A673 (cell line): ENCODE results near the gene B3GALT5. TPM values are rescaled to one million over a fixed set of nuclear protein-coding genes. Genes with fewer than 3 reads are reported as not detected.

Experiments used
- BruUV-seq: library from RNA; stranded (reverse); fragments of 400-500 nt; replicated peaks from 2 replicates; lab custom pipeline; 2021; lab: Mats Ljungman, UMichigan
- CTCF ChIA-PET: fragments of 300-600 bp; sonication (Branson Sonifier 250); formaldehyde crosslinking; loops from one replicate; lab custom pipeline; 2022; ENCODE audit warnings: antibody characterized with exemption; lab: Charles Lee
- POLR2A ChIA-PET: fragments of 300-600 bp; sonication (Branson Sonifier 250); formaldehyde crosslinking; loops from one replicate; lab custom pipeline; 2022; ENCODE audit warnings: antibody characterized with exemption; ENCODE audit not compliant: low non-redundant PET; lab: Charles Lee
- DNase-seq: peaks from one replicate; pipeline ENCODE4 v3.0.0-alpha.2; 2015; ENCODE audit warnings: low spot score
- H3K27ac ChIP-seq: fragments of 200-600 bp; sonication (generic); 2 replicates; pipeline ENCODE4 v1.5.1; 2016; ENCODE audit warnings: mixed run types, low read depth, mild to moderate bottlenecking, mixed read lengths, antibody characterized with exemption, low read length; ENCODE audit not compliant: poor library complexity, severe bottlenecking
- H3K27me3 ChIP-seq: fragments of 200-600 bp; sonication (generic); replicated peaks from 2 replicates; pipeline ENCODE4 v1.6.1; 2017; ENCODE audit warnings: mixed run types, low read depth, mild to moderate bottlenecking, mixed read lengths, antibody characterized with exemption, low read length; ENCODE audit not compliant: insufficient read depth, poor library complexity
- H3K36me3 ChIP-seq: fragments of 200-600 bp; sonication (generic); 2 replicates; pipeline ENCODE4 v1.6.1; 2016; ENCODE audit warnings: mixed run types, mild to moderate bottlenecking, mixed read lengths, antibody characterized with exemption, low read length; ENCODE audit not compliant: insufficient read depth, poor library complexity, severe bottlenecking
- H3K4me1 ChIP-seq: fragments of 200-600 bp; sonication (generic); 2 replicates; pipeline ENCODE4 v1.6.1; 2017; ENCODE audit warnings: mixed run types, mild to moderate bottlenecking, mixed read lengths, antibody characterized with exemption, low read length; ENCODE audit not compliant: insufficient read depth, poor library complexity, severe bottlenecking
- H3K4me3 ChIP-seq: fragments of 200-600 bp; sonication (generic); 2 replicates; pipeline ENCODE4 v1.5.1; 2016; ENCODE audit warnings: low read depth, mixed run types, mild to moderate bottlenecking, mixed read lengths, low read length; ENCODE audit not compliant: poor library complexity, severe bottlenecking
- H3K9me3 ChIP-seq: fragments of 200-600 bp; sonication (generic); 2 replicates; pipeline ENCODE4 v1.6.1; 2016; ENCODE audit warnings: mixed run types, low read depth, mild to moderate bottlenecking, mixed read lengths, antibody characterized with exemption, low read length; ENCODE audit not compliant: poor library complexity, severe bottlenecking
- CTCF ChIP-seq: fragments of 300-800, 200-600 bp; sonication (generic); conservative IDR thresholded peaks from 2 replicates; pipeline ENCODE4 v1.5.1; 2017; ENCODE audit warnings: low read depth, mild to moderate bottlenecking, antibody characterized with exemption, low read length, moderate library complexity, mixed read lengths
- EZH2 ChIP-seq: fragments of 200-600 bp; sonication (generic); IDR thresholded peaks from 2 replicates; pipeline ENCODE4 v1.6.1; 2017; ENCODE audit warnings: borderline replicate concordance, low read depth, mild to moderate bottlenecking, mixed read lengths, antibody characterized with exemption, low read length; ENCODE audit not compliant: poor library complexity, severe bottlenecking
- intact Hi-C: fragments of 100-400 bp; cut with micrococcal nuclease; formaldehyde crosslinking; loops from one replicate; pipeline ENCODE4 v1.10.0; 2022; ENCODE audit not compliant: unreplicated experiment
- total RNA-seq: library from RNA; stranded (reverse); gene quantifications from 2 replicates; pipeline ENCODE4 v1.2.3, GENCODE V29; 2021

The B3GALT5 gene
- total RNA-seq, 1 experiment from 2014 or later, result 0.32 TPM

GRCh38 chr21:39567180-39567972 is 45.4 kb upstream of the B3GALT5 start:
- Histone ChIP-seq H3K9me3 (no peaks in the 10 kb centered on the region), H3K36me3 (no peaks in the 10 kb centered on the region), H3K4me1 (no peaks in the 10 kb centered on the region), H3K4me3 (no peak overlapping the region), H3K27ac (no peak overlapping the region), H3K27me3 (no peaks in the 10 kb centered on the region)
- POLR2A ChIA-PET, result no interaction called here
- DNase-seq, result no peak
- CTCF ChIA-PET, result no interaction called here
- BruUV-seq, result no TSS peak
- intact Hi-C loops, result no loop called here
- TF ChIP-seq EZH2 (no peak), CTCF (no peak)

GRCh38 chr21:39568361-39568760 is 44.4 kb upstream of the B3GALT5 start:
- intact Hi-C loops, result no loop called here
- Histone ChIP-seq H3K27me3 (no peaks in the 10 kb centered on the region), H3K36me3 (no peaks in the 10 kb centered on the region), H3K27ac (no peak overlapping the region), H3K9me3 (no peaks in the 10 kb centered on the region), H3K4me1 (no peaks in the 10 kb centered on the region), H3K4me3 (no peak overlapping the region)
- CTCF ChIA-PET, result no interaction called here
- BruUV-seq, result no TSS peak
- POLR2A ChIA-PET, result no interaction called here
- no peak for DNase-seq
- TF ChIP-seq CTCF (no peak), EZH2 (no peak)

GRCh38 chr21:39575775-39576174 is 37.0 kb upstream of the B3GALT5 start:
- ChIA-PET CTCF (no interaction called here), POLR2A (no interaction called here)

More at GRCh38 chr21:39575775-39576174, 37.0 kb upstream of the B3GALT5 start:
- H3K27ac ChIP-seq, result no peak overlapping the region
- DNase-seq, result no peak
- H3K36me3 ChIP-seq, result no peaks in the 10 kb centered on the region
- H3K9me3 ChIP-seq, result no peaks in the 10 kb centered on the region
- no peak for TF ChIP-seq EZH2
- no peak for TF ChIP-seq CTCF
- H3K27me3 ChIP-seq, result no peaks in the 10 kb centered on the region
- no peak overlapping the region for H3K4me3 ChIP-seq
- BruUV-seq, result no TSS peak
- H3K4me1 ChIP-seq, result no peaks in the 10 kb centered on the region
- intact Hi-C loops, result no loop called here
